ENCODE results near the gene MEA1. TPM values are rescaled to one million over a fixed set of nuclear protein-coding genes. Genes with fewer than 3 reads are reported as not detected.

The MEA1 gene
- total RNA-seq, 1 experiment from 2014 or later, result 64.8 TPM

DNA sequence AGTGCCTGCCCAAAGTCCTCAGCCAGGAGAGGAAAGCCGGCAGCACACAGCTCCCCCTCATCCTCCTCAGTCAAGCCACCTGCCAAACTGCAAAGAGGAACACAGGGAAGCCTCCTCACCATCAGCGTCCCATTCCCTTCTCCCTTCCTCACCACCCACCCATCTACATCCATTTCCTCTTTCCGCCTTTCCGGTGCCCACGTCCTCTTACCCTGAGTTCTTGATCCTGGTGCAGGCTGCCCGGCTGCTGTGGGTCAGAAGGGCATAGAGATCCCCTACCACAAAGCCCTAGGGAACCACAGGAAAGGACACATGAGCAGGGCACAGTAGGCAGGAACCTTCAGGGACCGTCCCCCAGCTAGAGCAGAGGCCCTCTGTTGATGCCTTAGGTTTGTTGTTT lies 47.2 kb downstream of the MEA1 start:
- RAD21 ChIA-PET (ENCODE audit: low non-redundant PET in 1 of 2, low total read pairs in 2 of 2, uncharacterized antibody in 2 of 2, unreplicated experiment in 2 of 2), result no interaction called here
- Histone ChIP-seq H3K4me2 (ENCODE audit: low read length) (no peak overlapping the region), H3K9ac (ENCODE audit: low read length) (no peak overlapping the region), H3K36me3 (ENCODE audit: control insufficient read depth in 1 of 2, insufficient read depth in 2 of 2, low read length in 2 of 2) (peaks cover 0 to 3% of the 10 kb centered on the region in 2 experiments; a peak in 2 of 4 replicates), H3K4me1 (ENCODE audit: control insufficient read depth in 1 of 2, insufficient read depth in 2 of 2, low read length in 2 of 2) (peaks cover 11 to 21% of the 10 kb centered on the region in 2 experiments), H3K9me2 (ENCODE audit: insufficient read depth) (no peaks in the 10 kb centered on the region), H3K9me3 (ENCODE audit: control insufficient read depth in 1 of 2, insufficient read depth in 1 of 2, low read depth in 1 of 2, low read length in 2 of 2) (no peaks in the 10 kb centered on the region), H2AFZ (ENCODE audit: low read depth, low read length, poor library complexity, severe bottlenecking) (no peak overlapping the region), H3K27me3 (ENCODE audit: insufficient read depth, low read length) (no peaks in the 10 kb centered on the region), H4K20me1 (ENCODE audit: insufficient read depth) (no peaks in the 10 kb centered on the region), H3K79me2 (ENCODE audit: insufficient read depth, low read length) (no peaks in the 10 kb centered on the region), H3K27ac (ENCODE audit: low read depth, low read length) (no peak overlapping the region), H3K4me3 (replicated peaks in 1 of 2; ENCODE audit: low read depth in 1 of 2, low read length in 2 of 2) (no peak overlapping the region)
- ATAC-seq, result no peak
- DNase-seq (ENCODE audit: low read depth, low spot score), result no peak
- TF ChIP-seq, protein P1, sequence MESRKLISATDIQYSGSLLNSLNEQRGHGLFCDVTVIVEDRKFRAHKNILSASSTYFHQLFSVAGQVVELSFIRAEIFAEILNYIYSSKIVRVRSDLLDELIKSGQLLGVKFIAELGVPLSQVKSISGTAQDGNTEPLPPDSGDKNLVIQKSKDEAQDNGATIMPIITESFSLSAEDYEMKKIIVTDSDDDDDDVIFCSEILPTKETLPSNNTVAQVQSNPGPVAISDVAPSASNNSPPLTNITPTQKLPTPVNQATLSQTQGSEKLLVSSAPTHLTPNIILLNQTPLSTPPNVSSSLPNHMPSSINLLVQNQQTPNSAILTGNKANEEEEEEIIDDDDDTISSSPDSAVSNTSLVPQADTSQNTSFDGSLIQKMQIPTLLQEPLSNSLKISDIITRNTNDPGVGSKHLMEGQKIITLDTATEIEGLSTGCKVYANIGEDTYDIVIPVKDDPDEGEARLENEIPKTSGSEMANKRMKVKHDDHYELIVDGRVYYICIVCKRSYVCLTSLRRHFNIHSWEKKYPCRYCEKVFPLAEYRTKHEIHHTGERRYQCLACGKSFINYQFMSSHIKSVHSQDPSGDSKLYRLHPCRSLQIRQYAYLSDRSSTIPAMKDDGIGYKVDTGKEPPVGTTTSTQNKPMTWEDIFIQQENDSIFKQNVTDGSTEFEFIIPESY (IDR thresholded peaks at IDR 0.05; ENCODE audit: extremely low read depth, insufficient replicate concordance, low read length), result no peak
- no peak for TF ChIP-seq ELF1 (IDR thresholded peaks at IDR 0.05; ENCODE audit: borderline replicate concordance, low read depth)
- TF ChIP-seq, protein P2, sequence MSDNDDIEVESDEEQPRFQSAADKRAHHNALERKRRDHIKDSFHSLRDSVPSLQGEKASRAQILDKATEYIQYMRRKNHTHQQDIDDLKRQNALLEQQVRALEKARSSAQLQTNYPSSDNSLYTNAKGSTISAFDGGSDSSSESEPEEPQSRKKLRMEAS (IDR thresholded peaks at IDR 0.05), result no peak
- no peak for TF ChIP-seq ZNF274 (IDR thresholded peaks at IDR 0.05; ENCODE audit: low read depth, low read length)
- TF ChIP-seq JUND (IDR thresholded peaks at IDR 0.05), result no peak
- TF ChIP-seq, protein P3, sequence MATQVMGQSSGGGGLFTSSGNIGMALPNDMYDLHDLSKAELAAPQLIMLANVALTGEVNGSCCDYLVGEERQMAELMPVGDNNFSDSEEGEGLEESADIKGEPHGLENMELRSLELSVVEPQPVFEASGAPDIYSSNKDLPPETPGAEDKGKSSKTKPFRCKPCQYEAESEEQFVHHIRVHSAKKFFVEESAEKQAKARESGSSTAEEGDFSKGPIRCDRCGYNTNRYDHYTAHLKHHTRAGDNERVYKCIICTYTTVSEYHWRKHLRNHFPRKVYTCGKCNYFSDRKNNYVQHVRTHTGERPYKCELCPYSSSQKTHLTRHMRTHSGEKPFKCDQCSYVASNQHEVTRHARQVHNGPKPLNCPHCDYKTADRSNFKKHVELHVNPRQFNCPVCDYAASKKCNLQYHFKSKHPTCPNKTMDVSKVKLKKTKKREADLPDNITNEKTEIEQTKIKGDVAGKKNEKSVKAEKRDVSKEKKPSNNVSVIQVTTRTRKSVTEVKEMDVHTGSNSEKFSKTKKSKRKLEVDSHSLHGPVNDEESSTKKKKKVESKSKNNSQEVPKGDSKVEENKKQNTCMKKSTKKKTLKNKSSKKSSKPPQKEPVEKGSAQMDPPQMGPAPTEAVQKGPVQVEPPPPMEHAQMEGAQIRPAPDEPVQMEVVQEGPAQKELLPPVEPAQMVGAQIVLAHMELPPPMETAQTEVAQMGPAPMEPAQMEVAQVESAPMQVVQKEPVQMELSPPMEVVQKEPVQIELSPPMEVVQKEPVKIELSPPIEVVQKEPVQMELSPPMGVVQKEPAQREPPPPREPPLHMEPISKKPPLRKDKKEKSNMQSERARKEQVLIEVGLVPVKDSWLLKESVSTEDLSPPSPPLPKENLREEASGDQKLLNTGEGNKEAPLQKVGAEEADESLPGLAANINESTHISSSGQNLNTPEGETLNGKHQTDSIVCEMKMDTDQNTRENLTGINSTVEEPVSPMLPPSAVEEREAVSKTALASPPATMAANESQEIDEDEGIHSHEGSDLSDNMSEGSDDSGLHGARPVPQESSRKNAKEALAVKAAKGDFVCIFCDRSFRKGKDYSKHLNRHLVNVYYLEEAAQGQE (IDR thresholded peaks at IDR 0.05; ENCODE audit: low read depth), result no peak
- no peak for TF ChIP-seq CEBPB (IDR thresholded peaks at IDR 0.05; ENCODE audit: low read depth)
- TF ChIP-seq EZH2phosphoT487 (IDR thresholded peaks at IDR 0.05; ENCODE audit: borderline replicate concordance), result no peak
- TF ChIP-seq YY1 (IDR thresholded peaks at IDR 0.05; ENCODE audit: extremely low read depth, insufficient replicate concordance, low read depth, low read length), result no peak
- no peak for TF ChIP-seq POLR2A (IDR thresholded peaks at IDR 0.05; ENCODE audit: borderline replicate concordance, extremely low read depth, insufficient read depth, insufficient read length)
- no peak for TF ChIP-seq SIN3A (IDR thresholded peaks at IDR 0.05; ENCODE audit: low read depth)
- TF ChIP-seq, protein P4, sequence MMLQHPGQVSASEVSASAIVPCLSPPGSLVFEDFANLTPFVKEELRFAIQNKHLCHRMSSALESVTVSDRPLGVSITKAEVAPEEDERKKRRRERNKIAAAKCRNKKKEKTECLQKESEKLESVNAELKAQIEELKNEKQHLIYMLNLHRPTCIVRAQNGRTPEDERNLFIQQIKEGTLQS (IDR thresholded peaks at IDR 0.05), result no peak
- TF ChIP-seq, protein P5, sequence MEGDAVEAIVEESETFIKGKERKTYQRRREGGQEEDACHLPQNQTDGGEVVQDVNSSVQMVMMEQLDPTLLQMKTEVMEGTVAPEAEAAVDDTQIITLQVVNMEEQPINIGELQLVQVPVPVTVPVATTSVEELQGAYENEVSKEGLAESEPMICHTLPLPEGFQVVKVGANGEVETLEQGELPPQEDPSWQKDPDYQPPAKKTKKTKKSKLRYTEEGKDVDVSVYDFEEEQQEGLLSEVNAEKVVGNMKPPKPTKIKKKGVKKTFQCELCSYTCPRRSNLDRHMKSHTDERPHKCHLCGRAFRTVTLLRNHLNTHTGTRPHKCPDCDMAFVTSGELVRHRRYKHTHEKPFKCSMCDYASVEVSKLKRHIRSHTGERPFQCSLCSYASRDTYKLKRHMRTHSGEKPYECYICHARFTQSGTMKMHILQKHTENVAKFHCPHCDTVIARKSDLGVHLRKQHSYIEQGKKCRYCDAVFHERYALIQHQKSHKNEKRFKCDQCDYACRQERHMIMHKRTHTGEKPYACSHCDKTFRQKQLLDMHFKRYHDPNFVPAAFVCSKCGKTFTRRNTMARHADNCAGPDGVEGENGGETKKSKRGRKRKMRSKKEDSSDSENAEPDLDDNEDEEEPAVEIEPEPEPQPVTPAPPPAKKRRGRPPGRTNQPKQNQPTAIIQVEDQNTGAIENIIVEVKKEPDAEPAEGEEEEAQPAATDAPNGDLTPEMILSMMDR (IDR thresholded peaks at IDR 0.05 in 2 of 3, conservative IDR thresholded peaks at IDR 0.05 in 1 of 3; ENCODE audit: borderline replicate concordance in 1 of 3, insufficient read depth in 1 of 3, low read depth in 2 of 3, low read length in 2 of 3), result no peak
- no peak for TF ChIP-seq SRF (IDR thresholded peaks at IDR 0.05; ENCODE audit: low read depth)
- TF ChIP-seq SP1 (IDR thresholded peaks at IDR 0.05; ENCODE audit: low read depth), result no peak
- no peak for TF ChIP-seq FOSL1 (IDR thresholded peaks at IDR 0.05; ENCODE audit: low read depth)
- no peak for TF ChIP-seq EZH2 (IDR thresholded peaks at IDR 0.05)
- no peak for TF ChIP-seq ZFX (IDR thresholded peaks at IDR 0.05)
- no TSS peak for BruUV-seq (replicated peaks)
- CTCF ChIA-PET, result no interaction called here
- POLR2A ChIA-PET, result no interaction called here
- intact Hi-C loops (cut with micrococcal nuclease), result no loop called here
